CD8-positive, alpha-beta memory T cell (primary cell): ENCODE data around the gene ATXN10. TPM values are rescaled to one million over a fixed set of nuclear protein-coding genes. Genes with fewer than 3 reads are reported as not detected.
A peak's percentile ranks its signal among the peaks of the same experiment; 100 is the strongest.

ENCODE experiments used
- CTCF ChIA-PET: fragments of 350-600 bp; sonication (Branson Sonifier 250); formaldehyde crosslinking; loops from one replicate; lab custom pipeline; 2021; ENCODE audit warnings: antibody characterized with exemption; lab: Charles Lee
- POLR2A ChIA-PET: fragments of 350-600 bp; sonication (Branson Sonifier 250); formaldehyde crosslinking; loops from one replicate; lab custom pipeline; 2021; ENCODE audit warnings: antibody characterized with exemption; lab: Charles Lee
- DNase-seq, 5 donors: peaks; one replicate each; pipeline versions ENCODE4 v3.0.0 to v3.0.0-alpha.2; 2020 to 2022; ENCODE audit warnings: mixed read lengths in 1 of 5
- H3K27ac ChIP-seq: one replicate; pipeline ENCODE4 v1.7.0; 2013; ENCODE audit warnings: low read depth, mild to moderate bottlenecking, low read length, moderate library complexity
- H3K27me3 ChIP-seq: 2 replicates; pipeline ENCODE4 v1.7.0; 2013; ENCODE audit warnings: low read length, mild to moderate bottlenecking; ENCODE audit not compliant: insufficient read depth, poor library complexity, severe bottlenecking
- H3K36me3 ChIP-seq: 2 replicates; pipeline ENCODE4 v1.7.0; 2013; ENCODE audit warnings: mild to moderate bottlenecking, low read length, moderate library complexity; ENCODE audit not compliant: insufficient read depth
- H3K4me1 ChIP-seq: 2 replicates; pipeline ENCODE4 v1.7.0; 2013; ENCODE audit warnings: mild to moderate bottlenecking, low read length, moderate library complexity; ENCODE audit not compliant: insufficient read depth
- H3K4me3 ChIP-seq: 2 replicates; pipeline ENCODE4 v1.7.0; 2013; ENCODE audit warnings: mild to moderate bottlenecking, low read length
- H3K9me3 ChIP-seq: 2 replicates; pipeline ENCODE4 v1.7.0; 2013; ENCODE audit warnings: mild to moderate bottlenecking, low read length
- H3K27ac Mint-ChIP-seq, 8 donors: one replicate each; pipeline ENCODE4 v1.8.0; 2020 to 2021; ENCODE audit warnings: mixed read lengths in 8 of 8, mild to moderate bottlenecking in 6 of 8, inconsistent platforms in 3 of 8, moderate library complexity in 3 of 8
- H3K27me3 Mint-ChIP-seq, 2 donors: one replicate each; pipeline ENCODE4 v1.8.0; 2020 to 2021; ENCODE audit warnings: mixed read lengths in 2 of 2, mild to moderate bottlenecking in 1 of 2, moderate library complexity in 1 of 2
- H3K36me3 Mint-ChIP-seq, 3 donors: one replicate each; pipeline ENCODE4 v1.8.0; 2020 to 2021; ENCODE audit warnings: mixed read lengths in 3 of 3, inconsistent platforms in 1 of 3, mild to moderate bottlenecking in 1 of 3
- H3K4me1 Mint-ChIP-seq, 3 donors: one replicate each; pipeline ENCODE4 v1.8.0; 2020 to 2021; ENCODE audit warnings: mixed read lengths in 3 of 3, inconsistent platforms in 1 of 3, mild to moderate bottlenecking in 1 of 3
- H3K4me3 Mint-ChIP-seq, 7 donors: one replicate each; pipeline ENCODE4 v1.8.0; 2020 to 2021; ENCODE audit warnings: mixed read lengths in 7 of 7, mild to moderate bottlenecking in 6 of 7, moderate library complexity in 4 of 7, inconsistent platforms in 2 of 7
- H3K9me3 Mint-ChIP-seq, 5 donors: one replicate each; pipeline ENCODE4 v1.8.0; 2020 to 2022; ENCODE audit warnings: mixed read lengths in 5 of 5, mild to moderate bottlenecking in 3 of 5, moderate library complexity in 2 of 5, inconsistent platforms in 1 of 5
- polyA plus RNA-seq: library from polyadenylated mRNA; unstranded; fragments of 300-500 nt; fragmentation: Illumina TruSeq; gene quantifications from one replicate; pipeline ENCODE4 v1.2.3, GENCODE V29; 2021
- total RNA-seq, 2 experiments: library from RNA; stranded (reverse); gene quantifications; one replicate each; pipeline ENCODE4 v1.2.3, GENCODE V29; 2021

Gene ATXN10
- total and polyA plus RNA-seq, 3 experiments from 2014 or later = 95.7 to 123 (median 122) TPM

DNA sequence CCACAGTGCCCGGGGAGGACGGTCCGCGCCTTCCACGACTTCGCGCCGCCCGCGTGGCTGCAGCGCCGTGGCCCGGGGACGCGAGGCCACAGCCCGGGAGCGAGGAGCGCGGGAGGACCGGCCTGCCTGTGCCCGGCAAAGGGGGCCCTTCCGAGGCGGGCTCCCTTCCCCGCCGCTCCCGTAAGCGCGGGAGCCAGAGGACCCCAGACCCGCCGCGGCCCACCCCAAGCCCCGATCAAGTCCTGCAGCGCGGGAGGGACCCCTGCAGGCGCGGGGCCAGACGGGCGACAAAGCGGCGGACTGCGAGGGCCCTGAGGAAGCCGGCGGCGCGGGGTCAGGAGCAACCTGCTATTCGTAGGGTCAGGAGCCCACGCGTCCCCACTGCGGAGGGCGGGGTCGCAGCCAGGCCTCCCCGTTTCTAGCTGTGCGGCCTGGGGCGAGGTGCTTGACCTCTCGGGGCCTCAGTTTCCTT is 195.0 kb downstream of the ATXN10 start:
- peaks cover 22 to 37% of the 10 kb centered on the region in 2 donors for H3K27me3 Mint-ChIP-seq
- peaks cover 0 to 8% (median 3%) of the 10 kb centered on the region in 5 donors for H3K9me3 Mint-ChIP-seq
- POLR2A ChIA-PET = no interaction called here

DNA sequence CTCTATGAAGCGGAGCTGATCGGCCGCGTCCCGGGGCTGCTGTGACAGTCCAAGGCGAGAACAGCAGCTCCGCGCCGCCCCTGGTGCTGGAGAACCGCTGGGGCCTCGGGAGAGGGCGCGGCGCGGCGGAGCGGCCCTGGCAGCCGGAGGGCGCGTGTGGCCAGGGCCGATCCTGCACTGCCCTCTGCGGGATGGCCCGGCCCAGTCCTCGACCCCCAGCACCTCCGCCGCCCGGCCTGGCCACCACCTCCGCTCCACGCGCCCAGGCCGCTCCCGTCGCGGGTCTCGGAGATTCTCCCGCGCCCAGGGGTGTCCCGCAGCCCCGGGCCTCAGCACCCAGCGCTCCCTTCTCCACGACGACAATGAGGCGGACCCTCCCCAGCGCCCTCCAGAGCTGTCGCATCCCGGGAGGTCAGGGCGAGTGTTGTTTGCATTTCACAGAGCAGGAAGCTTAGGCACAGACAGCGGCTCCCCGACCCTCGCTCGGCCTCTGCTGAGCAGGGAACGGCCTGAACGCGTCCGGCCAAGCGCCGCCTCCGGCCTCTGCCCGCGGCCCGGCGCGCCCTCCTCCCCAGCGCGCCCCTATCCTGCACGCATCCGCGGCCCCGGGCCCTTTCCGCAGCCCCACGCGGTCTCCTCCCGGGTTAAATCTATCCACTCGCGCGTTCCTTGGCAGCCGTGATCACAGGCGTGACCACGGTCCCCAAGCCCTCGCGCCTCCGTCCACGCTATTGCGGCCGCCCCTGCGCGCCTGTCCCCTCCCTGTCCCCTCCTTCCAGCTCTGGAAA is 195.7 kb downstream of the ATXN10 start:
- no peaks in the 10 kb centered on the region for H3K4me1 ChIP-seq
- peaks cover 13% of the 10 kb centered on the region for H3K27me3 ChIP-seq
- Mint-ChIP-seq H3K36me3 (peaks cover 0 to 8% (median 2%) of the 10 kb centered on the region in 3 donors), H3K9me3 (peaks cover 0 to 11% (median 2%) of the 10 kb centered on the region in 5 donors), H3K27ac (no peak overlapping the region), H3K4me3 (no peak overlapping the region), H3K27me3 (peaks cover 22 to 37% of the 10 kb centered on the region in 2 donors), H3K4me1 (peaks cover 5 to 11% (median 5%) of the 10 kb centered on the region in 3 donors)
- no peak overlapping the region for H3K27ac ChIP-seq
- ChIA-PET POLR2A (interaction anchor here (0.7 kb wide), 1 partner anchor 285 kb away, joined by 3 read pairs; no protein-coding TSS in a partner anchor), CTCF (no interaction called here)
- DNase-seq = no peak
- no peaks in the 10 kb centered on the region for H3K36me3 ChIP-seq
- no peaks in the 10 kb centered on the region for H3K9me3 ChIP-seq
- no peak overlapping the region for H3K4me3 ChIP-seq

More for the DNA sequence above, 195.0 kb downstream of the ATXN10 start:
- Mint-ChIP-seq H3K4me3 (no peak overlapping the region), H3K36me3 (peaks cover 0 to 7% (median 2%) of the 10 kb centered on the region in 3 donors), H3K27ac (no peak overlapping the region), H3K4me1 (peaks cover 5 to 11% (median 5%) of the 10 kb centered on the region in 3 donors)
- CTCF ChIA-PET = no interaction called here
- DNase-seq = no peak
- Histone ChIP-seq H3K4me1 (no peaks in the 10 kb centered on the region), H3K9me3 (no peaks in the 10 kb centered on the region), H3K27ac (no peak overlapping the region), H3K4me3 (no peak overlapping the region), H3K27me3 (peaks cover 13% of the 10 kb centered on the region), H3K36me3 (no peaks in the 10 kb centered on the region)

DNA sequence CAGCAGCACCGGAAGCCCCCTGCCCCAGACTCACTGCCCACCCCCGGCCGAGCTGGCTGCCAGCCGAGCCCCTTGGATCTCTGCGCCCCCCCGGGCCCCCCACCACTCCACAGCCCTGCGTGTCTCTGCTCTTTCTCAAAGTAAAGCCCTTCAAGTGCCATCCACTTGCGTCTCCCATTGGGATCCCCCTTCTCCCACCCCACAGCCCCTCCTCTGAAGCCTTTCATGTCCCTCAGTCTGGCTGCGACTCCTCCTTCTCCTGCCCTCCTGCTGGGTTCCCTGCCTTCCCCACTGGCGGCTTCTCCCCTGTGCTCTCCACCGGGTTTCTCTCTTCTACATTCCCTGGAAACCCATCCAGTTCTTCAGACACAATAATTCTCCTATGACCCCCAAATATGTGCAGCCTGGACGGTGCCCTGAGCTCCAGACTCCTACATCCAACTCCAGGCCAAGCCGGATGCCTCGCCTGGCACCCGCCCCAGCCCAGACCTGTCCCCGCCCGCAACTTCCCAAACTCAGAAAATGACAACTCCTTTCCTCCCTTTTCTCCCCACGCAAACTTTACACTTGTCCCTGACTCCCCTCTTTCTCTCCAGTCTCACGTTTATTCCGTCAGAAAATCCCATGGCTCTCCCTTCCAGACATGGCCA is 196.4 kb downstream of the ATXN10 start:
- Mint-ChIP-seq H3K9me3 (peaks cover 3 to 19% (median 7%) of the 10 kb centered on the region in 5 donors), H3K4me3 (no peak overlapping the region), H3K27ac (no peak overlapping the region), H3K36me3 (peaks cover 0 to 15% (median 2%) of the 10 kb centered on the region in 3 donors), H3K4me1 (peaks cover 5 to 11% (median 5%) of the 10 kb centered on the region in 3 donors), H3K27me3 (peaks cover 22 to 37% of the 10 kb centered on the region in 2 donors)
- POLR2A ChIA-PET = interaction anchor here (0.7 kb wide), 1 partner anchor 284 kb away, joined by 3 read pairs; no protein-coding TSS in a partner anchor
- Histone ChIP-seq H3K4me1 (no peaks in the 10 kb centered on the region), H3K27me3 (peaks cover 13% of the 10 kb centered on the region), H3K36me3 (no peaks in the 10 kb centered on the region), H3K4me3 (no peak overlapping the region), H3K9me3 (no peaks in the 10 kb centered on the region), H3K27ac (no peak overlapping the region)
- no peak for DNase-seq
- CTCF ChIA-PET = no interaction called here

DNA sequence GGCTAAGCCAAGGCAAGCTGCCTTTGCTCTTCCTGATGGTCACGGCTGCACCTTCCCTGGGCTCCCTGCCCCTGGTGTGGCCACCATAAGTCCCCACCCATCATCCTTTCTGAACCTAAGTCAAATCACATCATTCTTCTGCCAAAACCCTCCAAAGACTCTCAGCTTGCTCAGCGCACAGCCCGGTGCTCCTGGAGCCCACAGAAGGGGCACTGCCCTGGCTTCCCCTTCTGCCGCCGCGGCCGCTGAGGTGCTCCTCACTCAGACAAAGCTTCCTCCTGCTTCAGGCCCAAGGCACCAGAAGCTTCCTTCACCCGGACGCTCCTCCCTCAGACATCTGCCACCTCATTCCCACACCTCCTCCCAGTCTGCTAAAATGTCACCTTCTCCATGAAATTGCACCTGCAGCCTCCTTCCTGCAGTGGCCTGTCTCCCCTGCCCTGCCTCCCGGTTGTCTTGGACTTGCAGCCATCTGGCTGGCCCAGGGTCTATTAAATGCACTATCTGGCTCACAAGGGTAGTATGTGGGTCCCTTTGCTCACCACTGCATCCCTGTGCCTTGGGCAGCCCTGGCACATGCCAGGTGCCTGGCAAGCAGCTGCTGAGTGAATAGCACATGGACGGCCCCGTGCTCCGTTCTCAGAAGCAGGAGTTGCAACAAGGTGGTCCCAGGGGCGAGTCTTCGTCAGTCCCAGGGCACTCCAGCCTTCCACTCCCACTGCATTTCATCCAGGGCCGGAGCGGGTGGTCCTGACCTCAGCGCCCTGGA is 197.1 kb downstream of the ATXN10 start:
- H3K9me3 Mint-ChIP-seq = peaks cover 3 to 22% (median 11%) of the 10 kb centered on the region in 5 donors
- peaks cover 18 to 39% of the 10 kb centered on the region in 2 donors for H3K27me3 Mint-ChIP-seq
- Histone ChIP-seq H3K9me3 (no peaks in the 10 kb centered on the region), H3K4me1 (no peaks in the 10 kb centered on the region), H3K27me3 (peaks cover 13% of the 10 kb centered on the region), H3K27ac (no peak overlapping the region), H3K4me3 (no peak overlapping the region), H3K36me3 (no peaks in the 10 kb centered on the region)
- H3K4me3 Mint-ChIP-seq = no peak overlapping the region
- peak overlapping the region in 2 of 8 donors; percentile 52 to 63 for H3K27ac Mint-ChIP-seq
- ChIA-PET CTCF (no interaction called here), POLR2A (no interaction called here)
- peaks cover 0 to 15% (median 2%) of the 10 kb centered on the region in 3 donors for H3K36me3 Mint-ChIP-seq
- DNase-seq = no peak
- H3K4me1 Mint-ChIP-seq = peaks cover 5 to 11% (median 5%) of the 10 kb centered on the region in 3 donors

DNA sequence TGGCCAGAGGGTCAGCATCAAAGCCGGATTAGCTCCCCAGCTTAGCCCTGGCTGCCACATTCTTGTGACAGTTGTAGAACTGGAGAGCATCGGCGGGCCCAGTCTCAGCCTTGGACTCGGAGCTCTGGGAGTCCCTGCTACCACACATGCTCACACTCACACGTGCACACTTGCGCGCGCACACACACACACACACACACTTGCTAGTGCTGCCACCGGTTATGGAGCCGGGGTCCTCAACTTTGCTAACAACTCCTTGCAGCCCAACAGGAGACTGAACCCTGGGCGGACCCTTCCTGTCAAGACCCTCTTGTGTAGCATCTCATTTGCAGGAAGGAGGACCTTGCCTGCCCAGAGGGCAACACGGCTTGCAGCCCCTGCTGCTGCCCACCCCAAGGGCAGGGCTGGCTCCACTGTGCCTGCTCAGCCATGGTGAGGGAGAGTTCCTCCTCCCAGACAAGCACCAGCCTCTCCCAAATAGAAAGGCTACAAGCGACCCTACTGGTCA is 197.8 kb downstream of the ATXN10 start:
- no peaks in the 10 kb centered on the region for H3K36me3 ChIP-seq
- peaks cover 13% of the 10 kb centered on the region for H3K27me3 ChIP-seq
- Mint-ChIP-seq H3K4me3 (no peak overlapping the region), H3K27me3 (peaks cover 18 to 35% of the 10 kb centered on the region in 2 donors), H3K27ac (no peak overlapping the region), H3K36me3 (peaks cover 0 to 15% (median 2%) of the 10 kb centered on the region in 3 donors), H3K4me1 (peaks cover 2 to 6% (median 5%) of the 10 kb centered on the region in 3 donors), H3K9me3 (peaks cover 3 to 22% (median 11%) of the 10 kb centered on the region in 5 donors)
- no peaks in the 10 kb centered on the region for H3K9me3 ChIP-seq
- H3K4me1 ChIP-seq = no peaks in the 10 kb centered on the region
- ChIA-PET POLR2A (no interaction called here), CTCF (no interaction called here)
- no peak overlapping the region for H3K27ac ChIP-seq
- H3K4me3 ChIP-seq = no peak overlapping the region
- no peak for DNase-seq

DNA sequence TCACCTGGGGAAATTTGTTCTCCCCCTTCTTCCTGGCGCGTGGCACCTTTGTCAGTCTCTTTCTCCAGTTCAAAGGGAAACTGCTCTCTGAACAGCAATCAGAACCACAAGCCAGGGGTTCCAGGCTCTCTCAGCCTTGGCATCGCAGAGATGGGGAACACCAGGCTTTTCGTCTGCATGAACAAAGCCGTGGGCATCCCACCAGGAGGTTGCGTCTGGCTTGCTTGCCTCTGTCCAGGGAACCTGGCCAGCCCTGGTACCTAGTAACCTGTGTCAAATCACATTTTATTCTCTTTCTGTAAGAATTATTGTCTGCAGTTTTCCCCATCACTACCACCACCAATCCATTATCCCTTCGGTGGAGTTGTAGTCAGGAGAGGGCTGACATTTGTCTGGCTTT is 198.4 kb downstream of the ATXN10 start:
- Mint-ChIP-seq H3K4me3 (no peak overlapping the region), H3K4me1 (peaks cover 0 to 2% (median under 1%) of the 10 kb centered on the region in 3 donors), H3K9me3 (peaks cover 3 to 22% (median 11%) of the 10 kb centered on the region in 5 donors), H3K36me3 (peaks cover 0 to 15% (median 2%) of the 10 kb centered on the region in 3 donors), H3K27ac (no peak overlapping the region), H3K27me3 (peaks cover 18 to 28% of the 10 kb centered on the region in 2 donors)
- Histone ChIP-seq H3K4me3 (no peak overlapping the region), H3K27ac (no peak overlapping the region), H3K27me3 (peaks cover 13% of the 10 kb centered on the region), H3K9me3 (no peaks in the 10 kb centered on the region), H3K4me1 (no peaks in the 10 kb centered on the region), H3K36me3 (no peaks in the 10 kb centered on the region)
- ChIA-PET CTCF (no interaction called here), POLR2A (no interaction called here)
- DNase-seq = no peak

DNA sequence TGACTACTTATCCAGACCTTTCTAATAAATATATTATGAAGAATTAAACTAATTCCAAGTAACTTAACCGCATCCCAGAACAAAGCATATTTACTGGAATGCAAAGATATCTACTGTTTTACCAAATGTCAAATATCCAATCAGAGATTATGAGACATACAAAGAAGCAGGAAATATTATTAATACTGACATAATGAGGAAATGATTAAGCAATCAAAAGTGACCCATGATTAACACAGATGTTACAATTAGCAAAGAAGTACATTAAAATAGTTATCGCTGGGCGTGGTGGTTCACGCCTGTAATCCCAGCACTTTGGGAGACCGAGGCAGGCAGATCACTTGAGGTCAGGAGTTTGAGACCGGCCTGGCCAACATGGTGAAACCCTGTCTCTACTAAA is 200.1 kb downstream of the ATXN10 start:
- H3K36me3 ChIP-seq = no peaks in the 10 kb centered on the region
- peaks cover 7% of the 10 kb centered on the region for H3K27me3 ChIP-seq
- Mint-ChIP-seq H3K27me3 (peaks cover 14 to 19% of the 10 kb centered on the region in 2 donors), H3K36me3 (peaks cover 0 to 15% (median 2%) of the 10 kb centered on the region in 3 donors), H3K27ac (no peak overlapping the region), H3K9me3 (peaks cover 3 to 22% (median 11%) of the 10 kb centered on the region in 5 donors), H3K4me1 (no peaks in the 10 kb centered on the region), H3K4me3 (no peak overlapping the region)
- CTCF ChIA-PET = no interaction called here
- POLR2A ChIA-PET = no interaction called here
- DNase-seq = no peak
- H3K4me3 ChIP-seq = no peak overlapping the region
- no peak overlapping the region for H3K27ac ChIP-seq
- no peaks in the 10 kb centered on the region for H3K4me1 ChIP-seq
- no peaks in the 10 kb centered on the region for H3K9me3 ChIP-seq
